Lower leg skin (tissue), 4 donors: Measurements from ENCODE around the gene SLC4A4. TPM values are rescaled to one million over a fixed set of nuclear protein-coding genes. Genes with fewer than 3 reads are reported as not detected.

Experiments
- DNase-seq, 2 donors: peaks; one replicate each; pipeline ENCODE4 v3.0.0-alpha.2; 2019; ENCODE audit warnings: low spot score in 2 of 2
- H3K4me3 ChIP-seq: fragments of 200-600 bp; sonication (generic); 2 replicates; pipeline ENCODE4 v1.5.1; 2017; ENCODE audit warnings: mild to moderate bottlenecking, low read depth; ENCODE audit not compliant: poor library complexity, severe bottlenecking
- POLR2A ChIP-seq, 2 donors: fragments of 450-650 bp; IDR thresholded peaks; one replicate each; pipeline ENCODE4 v1.6.1; 2016 to 2017; ENCODE audit warnings: antibody characterized with exemption in 2 of 2, mild to moderate bottlenecking in 1 of 2, moderate library complexity in 1 of 2
- WGBS, 2 donors: methylation state at CpG; one replicate each; pipeline ENCODE4 v1.1.5; 2018; 5-methylcytosine and 5-hydroxymethylcytosine counted together
- intact Hi-C: fragments of 100-400 bp; cut with DNase I; formaldehyde crosslinking; loops from one replicate; pipeline ENCODE4 v1.15.0; 2023; ENCODE audit warnings: low total_unique reads
- total RNA-seq, 4 donors: library from RNA; depleted of rRNA; stranded (reverse); fragments of >200 nt; gene quantifications; one replicate each; pipeline ENCODE4 v1.1.0, GENCODE V29; 2016
- TF ChIP-seq, protein P1 (sequence below), 3 donors: fragments of 450-650 bp; IDR thresholded peaks; one replicate each; pipeline ENCODE4 v1.5.1; 2016; ENCODE audit warnings: antibody characterized with exemption in 3 of 3, mild to moderate bottlenecking in 3 of 3, moderate library complexity in 2 of 3

Gene SLC4A4
- total RNA-seq, 4 donors from 2014 or later = 0.25 to 0.51 (median 0.47) TPM

DNA sequence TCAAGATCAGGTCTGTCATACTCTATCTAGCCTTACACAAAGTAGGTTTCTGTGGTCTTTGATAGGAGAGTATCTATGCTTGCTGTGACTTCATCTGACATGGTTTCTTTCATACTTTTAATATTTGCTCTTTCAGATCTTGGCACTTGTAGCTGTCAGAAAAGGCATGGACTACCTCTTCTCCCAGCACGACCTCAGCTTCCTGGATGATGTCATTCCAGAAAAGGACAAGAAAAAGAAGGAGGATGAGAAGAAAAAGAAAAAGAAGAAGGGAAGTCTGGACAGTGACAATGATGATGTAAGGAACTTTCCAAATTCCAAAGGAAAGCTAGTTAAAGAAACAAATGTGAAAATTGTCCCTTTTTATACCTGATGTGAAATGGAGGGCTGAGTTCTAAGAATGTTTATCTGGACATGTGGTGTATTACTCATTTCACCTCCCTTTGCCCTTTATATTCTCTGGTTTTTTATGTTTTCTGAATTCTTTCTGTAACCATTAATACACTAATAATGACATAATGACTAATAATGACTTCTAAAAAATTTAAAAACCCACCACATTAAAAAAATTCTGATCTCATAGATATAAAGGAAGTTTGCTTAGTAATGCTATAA, 221.2 kb downstream of the SLC4A4 start:
- 0 to 46% methylated on average over 1 of the region's 1 CpG for WGBS, 2 donors
- H3K4me3 ChIP-seq = no peak overlapping the region
- intact Hi-C loops = no loop called here
- no peak for DNase-seq
- TF ChIP-seq, protein P1, sequence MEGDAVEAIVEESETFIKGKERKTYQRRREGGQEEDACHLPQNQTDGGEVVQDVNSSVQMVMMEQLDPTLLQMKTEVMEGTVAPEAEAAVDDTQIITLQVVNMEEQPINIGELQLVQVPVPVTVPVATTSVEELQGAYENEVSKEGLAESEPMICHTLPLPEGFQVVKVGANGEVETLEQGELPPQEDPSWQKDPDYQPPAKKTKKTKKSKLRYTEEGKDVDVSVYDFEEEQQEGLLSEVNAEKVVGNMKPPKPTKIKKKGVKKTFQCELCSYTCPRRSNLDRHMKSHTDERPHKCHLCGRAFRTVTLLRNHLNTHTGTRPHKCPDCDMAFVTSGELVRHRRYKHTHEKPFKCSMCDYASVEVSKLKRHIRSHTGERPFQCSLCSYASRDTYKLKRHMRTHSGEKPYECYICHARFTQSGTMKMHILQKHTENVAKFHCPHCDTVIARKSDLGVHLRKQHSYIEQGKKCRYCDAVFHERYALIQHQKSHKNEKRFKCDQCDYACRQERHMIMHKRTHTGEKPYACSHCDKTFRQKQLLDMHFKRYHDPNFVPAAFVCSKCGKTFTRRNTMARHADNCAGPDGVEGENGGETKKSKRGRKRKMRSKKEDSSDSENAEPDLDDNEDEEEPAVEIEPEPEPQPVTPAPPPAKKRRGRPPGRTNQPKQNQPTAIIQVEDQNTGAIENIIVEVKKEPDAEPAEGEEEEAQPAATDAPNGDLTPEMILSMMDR (IDR thresholded peaks at IDR 0.05) = no peak
- no peak for TF ChIP-seq POLR2A (IDR thresholded peaks at IDR 0.05)

DNA sequence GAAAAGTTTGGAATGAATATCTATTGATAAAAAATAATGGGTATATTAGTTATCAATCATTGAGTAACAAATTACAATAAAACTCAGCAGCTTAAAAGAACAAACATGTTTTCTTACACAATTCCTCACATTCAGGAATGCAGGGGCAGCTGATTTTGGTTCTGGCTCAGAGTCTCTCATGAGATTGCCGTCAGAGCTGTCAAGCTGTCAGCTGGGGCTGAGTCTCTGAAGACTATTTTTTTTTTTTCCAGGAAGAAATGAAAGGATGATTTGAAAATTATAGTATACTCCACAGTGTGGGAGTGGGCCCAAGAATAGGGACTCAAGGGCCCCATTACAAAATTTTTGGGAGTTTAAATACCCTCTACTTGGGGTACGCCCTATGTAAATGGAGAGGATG, 226.0 kb downstream of the SLC4A4 start:
- intact Hi-C loops = no loop called here
- no peak overlapping the region for H3K4me3 ChIP-seq
- WGBS, 2 donors = 88 to 90% methylated on average over 2 of the region's 2 CpGs
- no peak for TF ChIP-seq POLR2A (IDR thresholded peaks at IDR 0.05)
- TF ChIP-seq, protein P1 (IDR thresholded peaks at IDR 0.05) = no peak
- DNase-seq = no peak

DNA sequence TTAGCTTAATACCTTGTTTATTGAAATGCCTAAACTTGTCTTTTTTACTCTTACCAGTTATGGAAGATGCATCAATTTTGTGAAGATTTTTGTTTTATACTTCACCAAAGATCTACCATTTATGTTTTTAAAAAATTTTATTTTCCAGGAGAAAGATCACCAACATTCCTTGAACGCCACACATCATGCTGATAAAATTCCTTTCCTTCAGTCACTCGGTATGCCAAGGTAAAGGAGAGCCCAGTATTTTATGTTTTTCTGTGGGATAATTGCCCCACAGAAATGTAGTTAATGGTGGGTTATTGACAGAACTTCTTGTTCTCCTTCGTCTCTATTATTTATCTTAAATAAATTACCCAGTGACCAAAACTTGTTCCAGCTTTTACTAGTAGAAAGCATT, 228.0 kb downstream of the SLC4A4 start:
- no peak for DNase-seq
- WGBS, 2 donors = 72 to 74% methylated on average over 3 of the region's 3 CpGs
- TF ChIP-seq, protein P1 (IDR thresholded peaks at IDR 0.05) = no peak
- no peak for TF ChIP-seq POLR2A (IDR thresholded peaks at IDR 0.05)
- H3K4me3 ChIP-seq = no peak overlapping the region
- intact Hi-C loops = no loop called here

DNA sequence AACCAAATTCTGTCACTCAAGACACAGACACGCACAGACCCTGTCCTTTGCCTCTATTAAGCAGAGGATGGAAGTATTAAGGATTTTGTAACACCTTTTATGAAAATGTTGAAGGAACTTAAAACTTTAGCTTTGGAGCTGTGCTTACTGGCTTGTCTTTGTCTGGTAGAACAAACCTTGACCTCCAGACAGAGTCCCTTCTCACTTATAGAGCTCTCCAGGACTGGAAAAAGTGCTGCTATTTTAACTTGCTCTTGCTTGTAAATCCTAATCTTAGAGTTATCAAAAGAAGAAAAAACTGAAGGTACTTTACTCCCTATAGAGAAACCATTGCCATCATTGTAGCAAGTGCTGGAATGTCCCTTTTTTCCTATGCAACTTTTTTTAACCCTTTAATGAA, 229.3 kb downstream of the SLC4A4 start:
- no peak for DNase-seq
- 0% methylated on average over 1 of the region's 1 CpG for WGBS, 2 donors
- TF ChIP-seq POLR2A (IDR thresholded peaks at IDR 0.05) = no peak
- TF ChIP-seq, protein P1 (IDR thresholded peaks at IDR 0.05) = no peak
- intact Hi-C loops = no loop called here
- no peak overlapping the region for H3K4me3 ChIP-seq

DNA sequence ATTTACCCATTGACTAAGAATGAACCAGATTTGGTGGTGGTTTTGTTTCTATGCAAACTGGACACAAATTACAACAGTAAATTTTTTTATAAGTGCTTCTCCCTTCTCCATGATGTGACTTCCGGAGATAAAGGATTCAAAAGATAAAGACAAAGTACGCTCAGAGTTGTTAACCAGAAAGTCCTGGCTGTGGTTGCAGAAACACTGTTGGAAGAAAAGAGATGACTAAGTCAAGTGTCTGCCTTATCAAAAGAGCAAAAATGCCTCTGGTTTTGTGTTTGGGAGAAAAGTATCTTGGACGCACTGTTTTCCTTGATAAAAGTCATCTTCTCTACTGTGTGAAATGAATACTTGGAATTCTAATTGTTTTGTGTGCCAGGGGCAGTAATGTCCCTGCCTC, 231.7 kb downstream of the SLC4A4 start:
- intact Hi-C loops = no loop called here
- H3K4me3 ChIP-seq = no peak overlapping the region
- TF ChIP-seq, protein P1 (IDR thresholded peaks at IDR 0.05) = no peak
- no peak for TF ChIP-seq POLR2A (IDR thresholded peaks at IDR 0.05)
- no peak for DNase-seq
- 88 to 90% methylated on average over 3 of the region's 3 CpGs for WGBS, 2 donors

DNA sequence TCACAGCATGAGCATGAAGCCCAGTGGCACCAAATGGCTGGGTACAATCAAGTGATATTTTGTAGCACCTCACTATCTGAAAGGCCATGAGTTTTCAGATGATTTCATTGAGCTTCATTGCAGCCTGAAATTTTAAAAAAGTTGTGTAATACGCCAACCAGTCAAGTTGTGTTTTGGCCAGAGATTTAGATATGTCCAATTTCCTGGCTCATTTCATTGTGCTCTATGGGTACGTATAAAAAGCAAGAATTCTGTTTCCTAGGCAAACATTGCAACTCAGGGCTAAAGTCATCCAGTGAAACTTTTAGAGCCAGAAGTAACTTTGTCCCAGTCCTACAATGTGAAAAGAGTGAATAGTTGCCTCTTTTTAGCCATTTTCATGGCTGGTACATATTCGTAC, 232.5 kb downstream of the SLC4A4 start:
- no peak for DNase-seq
- 87 to 94% methylated on average over 3 of the region's 3 CpGs for WGBS, 2 donors
- no peak overlapping the region for H3K4me3 ChIP-seq
- TF ChIP-seq, protein P1 (IDR thresholded peaks at IDR 0.05) = no peak
- TF ChIP-seq POLR2A (IDR thresholded peaks at IDR 0.05) = no peak
- intact Hi-C loops = no loop called here
